HG02588 (cell line): ENCODE data around the gene CIRBP.
"Not testable (repeated sequence)": the region's sequence is repeated elsewhere in the genome, so short reads cannot be mapped to it uniquely, and the experiment has no call there.

ENCODE experiments used
- ATAC-seq: cut with Tn5 transposase; IDR thresholded peaks from one replicate; pipeline ENCODE4 v1.9.1; 2021; ENCODE audit warnings: mild to moderate bottlenecking, moderate library complexity; ENCODE audit not compliant: unreplicated experiment

CIRBP gene

DNA sequence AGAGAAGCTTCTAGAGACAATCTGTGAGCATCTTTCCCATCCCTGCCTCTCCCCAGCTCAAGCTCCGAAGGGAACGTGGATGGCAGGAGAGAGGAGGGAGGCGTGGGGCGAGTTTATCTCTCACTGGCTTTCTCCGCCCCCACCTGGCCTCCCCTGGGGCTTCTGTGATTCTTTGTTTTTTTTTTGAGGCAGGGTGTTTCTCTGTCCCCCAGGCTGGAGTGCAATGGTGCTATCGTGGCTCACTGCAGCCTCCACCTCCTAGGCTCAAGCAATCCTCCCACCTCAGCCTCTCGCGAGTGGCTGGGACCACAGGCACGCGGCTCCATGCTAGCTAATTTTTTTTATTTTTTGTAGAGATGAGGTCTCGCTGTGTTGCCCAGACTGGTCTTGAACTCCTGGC lies 39.6 kb downstream of the CIRBP start:
- ATAC-seq, result no peak

DNA sequence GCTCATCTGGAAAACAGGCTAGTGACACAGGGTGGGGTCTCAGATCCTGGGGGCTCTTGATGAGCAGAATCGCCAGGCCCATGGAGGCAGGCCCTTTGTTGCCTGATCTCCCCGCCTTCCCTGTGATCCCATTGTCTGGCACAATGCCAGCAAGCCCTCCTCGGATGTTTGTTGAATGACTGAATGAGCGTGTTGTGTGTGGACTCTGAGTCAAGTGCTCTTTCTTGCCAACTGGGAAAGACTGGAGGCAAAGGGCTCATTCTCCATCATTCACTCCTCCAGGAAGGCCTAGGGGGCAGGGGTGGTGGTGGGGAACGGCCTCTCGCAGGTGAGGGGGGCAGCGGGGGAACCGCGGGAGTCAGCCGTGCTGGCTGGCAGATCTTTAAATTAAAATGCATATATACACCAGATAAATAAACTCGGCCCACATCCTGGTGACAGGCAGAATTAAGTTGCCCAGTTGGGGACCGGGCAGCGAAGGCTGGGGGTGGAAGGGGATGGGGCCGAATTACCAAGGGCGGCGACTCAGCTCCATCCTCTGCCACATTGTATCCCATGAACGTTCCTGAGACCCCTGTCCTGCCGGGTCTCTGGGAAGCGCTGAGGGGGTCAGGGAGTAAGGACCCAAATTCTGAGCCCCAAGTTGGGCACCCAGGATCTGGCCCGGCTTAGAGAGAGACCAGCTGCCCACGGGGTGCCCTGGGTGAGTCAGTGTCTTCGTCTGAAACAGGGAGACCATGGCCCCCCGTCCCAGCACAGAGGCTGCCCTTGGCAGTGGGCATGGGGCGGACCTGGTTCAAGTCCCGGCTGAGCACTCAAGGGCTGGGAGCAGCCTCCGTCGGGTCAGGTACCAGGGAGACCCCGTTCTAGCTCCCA lies 41.1 kb downstream of the CIRBP start:
- no peak for ATAC-seq

DNA sequence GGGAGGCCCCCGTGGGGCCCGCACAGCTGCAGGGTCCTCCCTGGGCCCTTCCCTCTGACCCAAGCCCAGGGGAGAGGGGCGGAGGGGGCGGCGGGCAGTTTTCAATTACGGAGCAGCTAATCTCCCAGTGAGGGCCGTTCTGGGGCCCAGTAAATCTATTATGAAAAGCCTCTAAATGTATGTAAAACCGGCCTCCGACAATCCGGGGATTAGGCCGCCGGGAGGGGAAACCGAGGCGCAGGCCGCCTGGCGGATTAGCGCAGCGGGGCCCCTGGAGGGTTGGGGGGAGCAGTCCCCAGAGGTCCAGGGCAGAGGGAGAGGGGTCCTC lies 41.7 kb downstream of the CIRBP start:
- ATAC-seq, result no peak

DNA sequence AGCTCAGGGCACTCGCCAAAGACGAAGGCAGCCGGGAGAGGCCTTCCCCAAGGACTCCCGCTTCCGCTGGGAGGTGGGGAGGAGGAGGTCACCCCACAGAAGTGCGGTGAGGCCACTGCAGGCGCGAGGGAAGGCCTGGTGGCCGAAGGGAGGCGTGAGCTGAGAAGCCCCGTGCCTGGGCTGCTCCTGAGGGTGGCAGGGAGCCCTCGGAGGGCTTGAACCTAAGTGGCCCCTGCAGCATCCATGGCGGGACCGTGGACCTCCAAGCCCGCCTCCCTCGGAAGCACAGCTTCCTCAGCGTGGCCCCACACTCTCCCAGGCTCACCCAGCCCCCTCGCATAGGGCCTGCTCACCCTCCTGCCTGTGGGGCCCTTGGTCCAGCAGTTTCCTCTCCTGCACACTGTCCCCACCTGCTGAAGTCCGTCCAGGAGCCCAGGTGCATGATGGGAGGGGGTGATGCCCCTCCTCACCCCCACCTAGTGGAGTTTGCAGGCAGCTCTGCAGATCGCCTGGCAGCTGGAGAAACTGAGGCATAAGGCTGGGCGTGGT lies 42.5 kb downstream of the CIRBP start:
- ATAC-seq, result no peak

DNA sequence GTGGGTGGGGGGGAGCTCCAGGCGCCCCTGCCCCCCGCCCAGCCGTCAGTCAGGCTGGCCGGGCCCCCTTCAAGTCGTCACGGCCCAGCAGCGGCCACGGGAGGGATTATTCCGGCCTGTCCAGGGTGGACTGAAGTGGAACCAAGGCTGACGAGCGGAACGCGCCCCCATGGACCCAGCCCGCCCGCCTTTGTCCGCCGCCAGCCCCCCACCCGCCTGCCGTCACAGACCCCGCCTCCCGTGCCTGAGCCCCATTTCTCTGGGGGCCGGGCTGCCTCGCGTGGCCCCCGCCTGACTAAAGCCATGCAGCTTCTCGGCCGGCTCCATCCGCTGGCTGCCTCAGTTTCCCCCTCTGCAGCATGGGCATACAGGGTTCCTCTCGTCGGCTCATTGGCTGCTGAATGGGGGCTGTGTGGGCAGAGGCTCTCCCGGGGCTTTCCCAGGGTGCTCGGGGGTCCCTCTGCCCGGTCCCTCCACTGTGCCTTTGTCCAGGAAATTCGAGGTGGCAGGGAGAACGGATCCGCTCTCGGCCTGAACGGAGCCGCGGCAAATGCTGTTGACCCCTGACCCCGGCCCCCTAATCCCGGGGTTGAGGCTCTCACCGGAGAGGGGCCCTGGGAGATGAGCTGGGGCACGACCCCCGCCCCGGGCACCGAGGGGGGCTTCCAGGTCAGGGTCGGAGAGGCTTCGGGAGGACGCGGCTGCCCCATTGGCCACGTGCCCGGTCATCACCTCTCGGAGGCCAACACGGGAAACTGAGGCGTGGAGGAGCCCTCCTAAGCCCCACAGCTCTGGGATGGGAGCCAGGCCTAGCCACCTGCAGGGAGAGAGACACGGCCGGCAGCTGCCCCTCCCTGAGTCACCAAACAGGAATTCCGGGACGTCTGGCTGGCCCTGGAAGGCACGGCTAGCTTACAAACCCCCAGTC lies 43.9 kb downstream of the CIRBP start:
- ATAC-seq, result no peak

DNA sequence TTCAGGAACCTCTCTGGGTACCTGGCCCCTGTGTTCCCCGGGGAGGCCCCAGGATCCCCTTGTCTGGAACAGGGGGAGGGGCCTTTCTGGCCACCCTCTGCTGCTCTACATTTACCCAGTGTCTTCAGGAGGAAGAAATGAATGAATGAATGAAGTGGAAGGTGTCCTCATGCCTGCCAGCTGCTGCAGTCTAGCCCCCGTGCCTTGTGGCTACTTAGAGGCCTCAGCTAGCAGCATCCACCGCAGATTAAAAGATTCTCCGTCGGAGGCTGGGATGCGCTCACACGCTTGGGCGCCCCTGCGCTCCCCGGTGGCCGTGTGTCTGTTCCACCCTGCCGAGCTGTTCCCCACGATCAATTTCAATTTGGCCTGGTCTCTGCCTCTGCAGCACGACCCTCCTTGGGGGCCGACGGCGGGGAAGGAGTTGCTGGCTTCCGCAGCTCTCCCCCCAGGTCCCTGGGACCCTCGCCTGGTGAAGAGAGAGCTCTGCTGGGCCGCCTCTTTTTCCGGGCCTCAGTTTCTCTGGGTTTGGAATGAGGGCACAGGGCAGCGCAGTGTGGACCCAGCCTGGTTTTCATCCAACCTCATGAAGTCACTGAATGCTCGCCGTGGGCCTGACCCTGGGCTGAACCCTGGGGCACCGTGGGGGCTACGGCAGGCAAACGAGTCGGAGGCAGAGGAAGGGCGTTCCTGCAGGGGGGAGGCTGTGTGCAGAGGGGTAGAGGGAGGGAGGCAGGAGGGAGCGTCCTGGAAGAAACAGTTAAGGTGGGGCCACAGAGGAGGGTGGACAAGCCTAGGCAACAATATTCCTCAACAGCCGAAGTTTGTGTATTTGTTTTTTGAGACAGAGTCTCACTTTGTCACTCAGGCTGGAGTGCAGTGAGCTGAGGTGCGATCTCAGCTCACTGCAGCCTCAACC lies 44.8 kb downstream of the CIRBP start:
- no peak for ATAC-seq

DNA sequence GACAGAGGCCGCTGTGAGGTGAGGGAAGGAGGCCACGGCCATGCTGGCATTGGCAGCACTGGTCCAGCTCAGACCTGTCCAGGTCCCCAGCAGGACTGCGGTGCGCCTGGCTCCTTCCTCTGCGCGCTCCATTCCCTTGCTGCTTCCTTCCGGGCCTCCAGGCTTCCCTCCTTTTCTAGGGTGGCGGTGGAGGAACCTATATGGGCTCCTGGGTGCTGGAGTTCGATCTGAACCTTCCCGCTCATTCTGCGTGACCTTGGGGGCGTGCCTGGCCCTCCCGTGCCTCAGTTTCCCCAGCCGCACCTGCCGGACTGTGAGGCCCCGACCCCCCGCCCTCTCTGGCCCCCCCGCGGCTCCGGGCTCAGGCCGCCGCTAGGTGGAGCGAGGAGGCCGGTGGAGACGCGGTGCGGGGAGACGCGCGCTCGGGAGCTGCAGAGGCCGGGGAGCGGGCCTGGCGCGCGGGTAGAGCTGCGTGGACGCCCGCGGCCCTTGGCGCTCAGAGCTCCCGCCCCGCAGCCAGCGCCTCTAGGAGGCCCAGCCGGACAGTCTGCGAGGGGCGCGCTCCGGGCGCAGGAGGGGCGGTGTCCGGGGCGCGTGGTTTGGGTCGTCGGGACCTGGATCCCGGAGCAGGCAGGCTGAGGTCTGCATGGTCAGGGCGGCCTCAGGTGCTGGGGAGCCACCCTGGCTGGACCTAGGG lies 46.5 kb downstream of the CIRBP start:
- no peak for ATAC-seq

DNA sequence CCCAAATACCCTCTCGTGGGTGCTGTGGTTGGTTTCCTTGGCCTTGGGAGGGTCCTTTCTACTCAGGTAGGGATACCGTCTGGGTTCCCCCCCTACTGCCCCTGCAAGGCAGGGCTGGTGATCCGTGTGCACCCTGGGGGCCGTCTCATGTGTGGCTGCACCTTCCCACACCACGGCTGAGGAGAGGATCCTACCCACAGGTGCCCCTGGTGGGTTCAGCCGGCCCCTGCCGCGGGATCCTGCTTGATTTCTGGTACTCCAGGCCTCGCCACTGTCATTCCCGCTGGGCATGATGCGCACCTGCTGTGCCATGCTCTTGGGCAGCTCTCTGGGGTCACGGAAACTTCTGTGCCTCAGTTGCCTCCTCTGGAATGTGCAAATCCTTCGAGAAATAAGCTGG lies 47.3 kb downstream of the CIRBP start:
- ATAC-seq, result no peak

DNA sequence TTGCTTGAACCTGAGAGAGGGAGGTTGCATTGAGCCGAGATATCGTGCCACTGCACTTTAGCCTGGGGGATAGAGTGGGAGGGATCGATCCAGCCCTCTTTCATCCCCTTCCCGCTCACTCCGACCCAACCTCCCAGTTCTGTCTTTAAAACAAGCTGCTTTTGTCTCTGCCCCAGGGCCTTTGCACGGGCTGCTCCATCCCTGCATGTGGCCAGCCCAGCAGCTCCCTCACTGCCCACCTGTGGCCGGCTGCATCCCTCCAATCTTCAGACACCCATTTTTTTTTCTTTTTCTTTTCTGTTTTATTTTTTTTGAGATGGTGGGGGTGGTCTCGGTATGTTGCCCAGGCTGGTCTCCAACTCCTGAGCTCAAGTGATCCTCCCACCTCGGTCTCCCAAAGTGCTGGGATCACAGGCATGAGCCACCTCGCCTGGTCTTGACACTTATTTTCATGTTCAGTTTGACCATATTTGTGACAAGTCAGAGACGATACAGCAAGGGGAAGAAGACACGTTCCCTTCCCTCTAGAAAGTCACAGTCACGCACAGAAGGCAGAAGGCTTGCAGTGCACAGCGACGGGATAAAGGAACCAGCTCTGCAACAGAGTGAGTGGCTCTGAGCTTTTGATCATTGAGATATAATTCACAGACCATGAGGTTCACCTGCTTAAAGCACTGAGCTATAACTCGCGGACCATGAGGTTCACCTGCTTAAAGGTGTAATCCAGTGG lies 48.3 kb downstream of the CIRBP start:
- no peak for ATAC-seq

DNA sequence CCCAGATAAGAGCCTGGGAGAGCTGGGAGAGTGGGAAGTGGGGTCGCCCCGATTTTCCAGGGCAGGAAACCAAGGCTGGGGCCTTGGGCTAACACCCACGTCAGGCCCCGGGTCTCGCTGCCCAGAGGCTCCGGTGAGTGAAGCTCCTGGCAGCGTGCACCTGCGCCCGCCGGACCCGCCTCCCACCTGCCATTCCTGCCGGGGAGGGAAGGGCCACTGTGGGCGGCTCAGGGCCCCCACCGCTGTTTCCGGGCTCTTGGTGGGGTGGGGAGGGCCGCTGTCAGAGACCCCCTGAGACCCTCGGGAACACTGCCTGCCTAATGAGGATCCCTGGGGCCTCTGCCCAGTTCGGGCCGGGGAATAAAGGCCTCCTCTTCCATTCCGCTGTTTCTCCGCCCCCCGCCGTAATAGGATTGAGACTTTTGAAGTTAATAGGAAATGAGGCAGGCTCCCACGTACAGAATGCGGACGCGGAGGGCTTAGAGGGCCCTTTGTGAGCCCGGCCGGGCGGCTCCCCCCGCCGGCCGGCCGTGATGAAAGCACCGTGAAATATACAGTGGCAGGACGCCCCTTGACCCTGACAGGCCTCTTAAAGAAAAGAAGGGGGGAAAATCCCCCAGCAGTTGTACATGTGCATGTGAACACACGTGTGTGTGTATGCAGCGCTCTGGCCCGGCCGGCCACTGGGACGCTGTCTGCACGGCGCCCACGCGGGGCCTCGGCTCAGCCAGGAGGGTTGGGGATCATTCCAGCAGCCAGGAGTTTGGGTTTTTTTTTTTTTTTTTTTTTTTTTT lies 49.7 kb downstream of the CIRBP start:
- no peak for ATAC-seq

DNA sequence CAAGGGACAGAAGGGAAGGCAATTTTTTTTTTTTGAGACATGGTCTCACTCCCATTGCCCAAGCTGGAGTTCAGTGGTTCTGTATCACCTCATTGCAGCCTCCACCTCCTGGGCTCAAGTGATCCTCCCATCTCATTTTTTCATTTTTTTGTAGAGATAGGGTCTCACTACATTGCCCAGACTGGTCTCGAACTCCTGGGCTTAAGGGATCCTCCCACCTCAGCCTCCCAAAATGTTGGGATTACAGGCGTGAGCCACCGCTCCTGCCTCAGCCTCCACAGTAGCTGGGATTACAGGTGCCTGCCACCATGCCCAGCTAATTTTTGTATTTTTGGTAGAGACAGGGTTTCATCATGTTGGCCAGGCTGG lies 51.1 kb downstream of the CIRBP start:
- ATAC-seq, result not testable (repeated sequence)

DNA sequence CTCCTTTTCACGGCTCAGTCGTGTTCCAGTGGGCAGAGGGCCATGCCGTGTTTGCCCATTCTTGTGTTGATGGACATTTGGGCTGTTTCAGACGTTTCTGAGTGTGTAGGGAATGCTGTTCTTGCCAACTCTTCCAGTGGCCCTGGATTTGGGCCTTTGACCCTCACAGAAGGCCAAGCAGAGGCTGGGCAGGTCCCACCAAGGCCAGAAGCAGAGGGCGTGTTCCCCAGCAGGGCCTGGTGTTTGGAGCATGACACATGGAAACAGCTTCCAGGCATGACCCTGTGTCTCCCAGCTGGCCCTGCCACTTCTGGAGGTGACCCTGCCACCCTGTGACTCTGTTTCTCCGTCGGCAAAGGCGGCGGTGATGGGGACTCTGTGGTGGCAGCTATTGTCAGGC lies 52.4 kb downstream of the CIRBP start:
- ATAC-seq, result no peak

DNA sequence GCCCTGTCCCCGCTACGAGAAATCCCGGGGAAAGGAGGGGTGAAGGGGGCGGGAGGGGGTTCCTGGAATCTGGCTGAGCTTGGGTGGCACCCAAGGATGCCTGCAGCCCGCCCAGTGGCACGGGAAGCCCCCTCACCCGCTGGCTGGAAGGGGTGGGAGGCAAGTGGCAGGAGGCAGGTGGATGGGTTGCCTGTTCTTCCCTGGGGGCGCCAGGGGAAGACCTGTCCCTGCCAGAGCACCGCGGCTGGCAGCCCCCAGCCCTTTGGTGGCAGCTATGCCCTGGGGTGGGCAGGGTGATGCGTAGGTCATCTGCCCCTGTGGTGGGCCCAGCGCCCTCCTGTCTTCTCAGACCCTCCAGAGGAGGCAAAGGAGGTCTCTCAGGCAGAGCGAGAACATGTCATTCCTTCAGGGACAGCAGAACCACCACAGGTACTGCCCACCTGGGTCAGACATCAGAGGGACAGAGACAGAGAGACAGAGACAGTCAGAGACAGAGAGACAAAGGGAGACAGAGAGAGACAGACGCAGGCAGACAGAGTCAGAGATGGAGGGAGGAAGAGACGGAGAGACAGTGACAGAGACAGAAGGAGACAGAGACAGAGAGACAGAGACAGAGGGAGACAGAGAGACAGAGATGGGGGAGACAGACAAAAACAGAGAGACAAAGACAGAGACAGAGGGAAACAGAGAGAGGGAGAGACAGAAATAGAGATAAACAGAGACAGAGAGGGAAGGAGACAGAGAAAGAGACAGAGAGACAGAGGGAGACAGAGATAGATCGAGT lies 53.3 kb downstream of the CIRBP start:
- ATAC-seq, result no peak

DNA sequence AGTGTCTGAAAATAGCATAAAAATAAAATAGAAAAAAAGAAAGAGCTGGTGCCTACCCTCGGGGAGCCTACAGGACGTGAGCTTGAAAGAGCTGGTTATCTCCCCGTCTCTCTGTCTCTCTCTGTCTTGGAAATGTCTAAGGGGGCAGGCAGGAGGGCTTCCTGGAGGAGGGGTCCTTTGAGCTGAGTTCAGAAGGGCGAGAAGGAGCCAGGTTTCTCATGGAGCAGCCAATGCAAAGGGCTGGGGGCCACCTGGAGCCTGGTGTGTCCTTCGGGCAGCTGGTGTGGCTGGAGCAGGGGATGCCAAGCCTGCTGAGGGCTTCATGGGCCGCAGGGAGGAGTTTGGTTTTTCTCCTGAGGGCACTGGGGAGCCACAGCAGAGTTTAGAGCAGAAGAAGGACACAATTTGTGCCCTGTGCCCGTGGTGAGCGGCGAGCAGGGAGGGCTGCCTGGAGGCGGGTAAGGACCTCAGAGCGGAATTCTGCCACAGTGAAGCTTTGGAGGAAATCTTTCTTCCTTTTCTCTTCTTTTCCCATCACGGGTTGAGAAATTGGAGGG lies 55.2 kb downstream of the CIRBP start:
- no peak for ATAC-seq
